Ectodermal cell (in vitro differentiated cells): ENCODE measurements around the gene HCK.

ENCODE experiments used
- H3K27ac ChIP-seq: 2 replicates; pipeline ENCODE4 v1.7.0; 2013; ENCODE audit warnings: mild to moderate bottlenecking, low read depth, low read length; ENCODE audit not compliant: insufficient read depth, poor library complexity, severe bottlenecking
- H3K27me3 ChIP-seq: 2 replicates; pipeline ENCODE4 v1.7.0; 2013; ENCODE audit warnings: mild to moderate bottlenecking, low read length; ENCODE audit not compliant: insufficient read depth, control insufficient read depth, poor library complexity, severe bottlenecking
- H3K36me3 ChIP-seq: one replicate; pipeline ENCODE4 v1.7.0; 2013; ENCODE audit warnings: low read length; ENCODE audit not compliant: control insufficient read depth, insufficient read depth
- H3K4me1 ChIP-seq: one replicate; pipeline ENCODE4 v1.7.0; 2013; ENCODE audit warnings: low read length; ENCODE audit not compliant: control insufficient read depth, insufficient read depth
- H3K4me3 ChIP-seq: 2 replicates; pipeline ENCODE4 v1.7.0; 2013; ENCODE audit warnings: low read depth, low read length, control low read depth; ENCODE audit not compliant: insufficient read depth
- H3K9me3 ChIP-seq: 2 replicates; pipeline ENCODE4 v1.7.0; 2013; ENCODE audit warnings: mild to moderate bottlenecking, low read length, moderate library complexity; ENCODE audit not compliant: control insufficient read depth
- WGBS, 2 experiments: methylation state at CpG; one replicate each; pipeline ENCODE4 v1.1.7; 2013; ENCODE audit warnings: missing lambda C conversion rate in 2 of 2; 5-methylcytosine and 5-hydroxymethylcytosine counted together

HCK gene

GRCh38 chr20:32037929-32038328 lies 14.1 kb upstream of the HCK start:
- Histone ChIP-seq H3K27ac (no peak overlapping the region), H3K27me3 (no peaks in the 10 kb centered on the region), H3K36me3 (no peaks in the 10 kb centered on the region), H3K4me1 (peaks cover 5% of the 10 kb centered on the region), H3K4me3 (no peak overlapping the region), H3K9me3 (no peaks in the 10 kb centered on the region)
- 71 to 72% methylated on average over 4 of the region's 4 CpGs for WGBS, 2 experiments

- no peak overlapping the region for H3K27ac ChIP-seq
- 84 to 85% methylated on average over 8 to 10 of the region's 10 CpGs for WGBS, 2 experiments
- H3K27me3 ChIP-seq: no peaks in the 10 kb centered on the region
- no peak overlapping the region for H3K4me3 ChIP-seq
- H3K4me1 ChIP-seq: peaks cover 5% of the 10 kb centered on the region
- H3K9me3 ChIP-seq: no peaks in the 10 kb centered on the region
- H3K36me3 ChIP-seq: no peaks in the 10 kb centered on the region
Measured at GRCh38 chr20:32040142-32040953, 11.7 kb upstream of the HCK start.

DNA sequence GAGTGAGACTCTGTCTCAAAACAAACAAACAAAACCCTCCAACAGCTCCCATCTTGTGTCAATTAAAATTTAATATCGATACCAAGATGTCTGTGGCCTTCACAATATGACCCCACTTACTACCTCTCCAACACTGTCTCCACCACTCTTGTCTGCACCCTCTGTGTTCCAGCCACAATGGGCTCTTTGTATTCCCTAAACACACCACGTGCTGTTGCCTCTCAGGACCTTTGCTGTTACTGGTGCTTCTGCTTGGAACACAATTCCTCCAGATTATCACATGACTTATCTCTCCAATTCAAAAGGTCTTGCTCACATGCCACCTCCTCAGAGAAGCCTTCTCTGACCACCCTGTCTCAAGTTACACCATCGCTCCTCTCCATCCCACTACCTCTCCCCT lies 6.0 kb upstream of the HCK start:
- no peak overlapping the region for H3K4me3 ChIP-seq
- no peaks in the 10 kb centered on the region for H3K36me3 ChIP-seq
- WGBS, 2 experiments: 69 to 73% methylated on average over 3 of the region's 3 CpGs
- no peaks in the 10 kb centered on the region for H3K9me3 ChIP-seq
- no peak overlapping the region for H3K27ac ChIP-seq
- peaks cover 16% of the 10 kb centered on the region for H3K27me3 ChIP-seq
- H3K4me1 ChIP-seq: no peaks in the 10 kb centered on the region

DNA sequence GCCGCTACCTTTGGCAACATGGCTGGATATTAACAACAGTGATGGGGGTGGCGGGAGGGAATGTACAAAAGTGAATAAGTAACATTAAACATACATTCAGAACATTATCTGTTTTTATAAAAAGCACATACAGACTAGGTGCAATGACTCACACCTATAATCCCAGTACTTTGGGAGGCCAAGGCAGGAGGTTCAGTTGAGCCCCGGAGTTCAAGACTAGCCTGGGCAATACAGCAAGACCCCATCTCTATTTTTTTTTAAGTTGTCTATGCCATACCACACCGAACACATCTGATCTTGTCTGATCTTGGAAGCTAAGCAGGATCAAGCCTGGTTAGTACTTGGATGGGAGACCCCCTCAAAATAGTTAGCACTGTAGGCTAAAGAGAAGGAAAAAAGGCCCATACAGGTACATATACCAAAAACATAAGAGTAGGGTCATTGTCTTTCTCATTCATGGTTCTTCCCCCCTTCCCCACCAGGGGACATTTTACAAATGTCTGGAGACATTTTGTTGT lies 1.7 kb upstream of the HCK start:
- Histone ChIP-seq H3K27ac (no peak overlapping the region), H3K9me3 (no peaks in the 10 kb centered on the region), H3K27me3 (peaks cover 47% of the 10 kb centered on the region), H3K36me3 (no peaks in the 10 kb centered on the region), H3K4me3 (no peak overlapping the region), H3K4me1 (peaks cover 12% of the 10 kb centered on the region)
- WGBS, 2 experiments: 92 to 100% methylated on average over 3 of the region's 4 CpGs

DNA sequence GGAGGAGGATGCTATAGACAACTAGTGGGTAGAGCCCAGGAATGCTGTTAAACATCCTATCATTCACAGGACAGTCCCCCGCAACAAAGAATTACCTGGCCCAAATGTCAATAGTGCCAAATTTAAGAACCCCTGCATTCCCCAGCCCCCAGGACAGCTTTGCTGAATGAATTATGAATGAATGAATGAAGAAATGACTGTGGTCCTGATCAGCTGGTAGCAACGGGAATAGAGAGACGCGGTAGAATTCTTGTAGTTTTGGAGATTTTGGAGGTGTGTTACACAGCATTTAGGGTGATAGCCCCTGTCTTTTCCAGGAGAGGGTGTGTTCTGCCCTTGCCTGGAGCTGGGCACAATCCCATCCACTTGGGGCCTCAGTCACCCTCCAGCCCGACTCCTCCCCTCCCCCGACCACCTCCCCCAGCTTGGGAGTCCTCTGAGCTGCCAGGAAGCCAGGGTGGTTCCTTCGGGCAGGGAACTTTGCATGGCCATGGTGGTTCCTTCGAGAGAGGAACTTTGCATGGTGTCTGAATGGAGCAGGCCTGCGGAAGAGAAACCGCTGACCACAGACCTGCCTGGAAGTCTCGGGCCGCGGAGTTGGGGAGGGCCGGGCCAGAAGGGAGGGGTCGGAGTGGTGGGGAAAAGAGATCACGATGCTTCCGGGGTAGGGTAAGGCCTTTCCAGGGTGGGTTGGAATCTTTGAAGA lies 1.0 kb upstream of the HCK start:
- WGBS, 2 experiments: 39 to 44% methylated on average over 17 of the region's 17 CpGs
- Histone ChIP-seq H3K27me3 (peaks cover 47% of the 10 kb centered on the region), H3K4me3 (no peak overlapping the region), H3K4me1 (peaks cover 12% of the 10 kb centered on the region), H3K36me3 (no peaks in the 10 kb centered on the region), H3K27ac (no peak overlapping the region), H3K9me3 (no peaks in the 10 kb centered on the region)

DNA sequence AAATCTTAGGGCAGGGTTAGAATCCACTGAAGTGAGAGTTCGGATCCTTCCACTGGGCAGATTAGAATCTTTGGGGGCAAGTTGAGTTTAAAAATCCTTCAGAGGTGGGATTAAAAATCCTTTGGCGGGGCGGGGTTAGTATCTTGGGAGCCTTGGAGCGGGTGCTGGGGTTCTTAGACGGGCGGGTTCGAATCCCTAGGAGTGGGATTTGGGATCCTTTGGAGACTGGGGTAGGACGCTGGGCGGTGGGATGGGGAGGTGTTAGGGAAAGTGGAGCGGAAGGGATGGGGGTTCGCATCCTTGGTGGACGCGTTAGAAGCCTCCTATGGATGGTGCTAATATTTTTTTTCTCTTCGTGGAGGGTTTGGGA lies 337 bp upstream of the HCK start:
- Histone ChIP-seq H3K27me3 (peaks cover 47% of the 10 kb centered on the region), H3K4me1 (peaks cover 12% of the 10 kb centered on the region), H3K9me3 (no peaks in the 10 kb centered on the region), H3K27ac (no peak overlapping the region), H3K4me3 (no peak overlapping the region), H3K36me3 (no peaks in the 10 kb centered on the region)
- WGBS, 2 experiments: 43% methylated on average over 14 of the region's 14 CpGs

GRCh38 chr20:32052778-32053362 lies 828 bp downstream of the HCK start:
- Histone ChIP-seq H3K4me3 (peak overlapping the region; percentile 24), H3K27ac (no peak overlapping the region), H3K27me3 (peaks cover 47% of the 10 kb centered on the region), H3K4me1 (peaks cover 12% of the 10 kb centered on the region), H3K36me3 (no peaks in the 10 kb centered on the region), H3K9me3 (no peaks in the 10 kb centered on the region)
- whole genome bisulfite sequencing, 2 experiments: 24 to 28% methylated on average over 21 of the region's 22 CpGs

- Histone ChIP-seq H3K36me3 (no peaks in the 10 kb centered on the region), H3K9me3 (no peaks in the 10 kb centered on the region), H3K4me3 (no peak overlapping the region), H3K4me1 (peaks cover 12% of the 10 kb centered on the region), H3K27ac (no peak overlapping the region), H3K27me3 (peaks cover 47% of the 10 kb centered on the region)
- 92 to 93% methylated on average over 3 of the region's 3 CpGs for WGBS, 2 experiments
Measured at GRCh38 chr20:32053648-32054047, 1.6 kb downstream of the HCK start.

- WGBS, 2 experiments: 86 to 91% methylated on average over 10 of the region's 10 CpGs
- no peaks in the 10 kb centered on the region for H3K36me3 ChIP-seq
- no peak overlapping the region for H3K4me3 ChIP-seq
- peaks cover 21% of the 10 kb centered on the region for H3K27me3 ChIP-seq
- no peak overlapping the region for H3K27ac ChIP-seq
- H3K9me3 ChIP-seq: no peaks in the 10 kb centered on the region
- H3K4me1 ChIP-seq: peaks cover 9% of the 10 kb centered on the region
Measured at GRCh38 chr20:32056708-32057483, 4.9 kb downstream of the HCK start.
